NCI-H146 treated with DMSO at 0.1 percent for 48 hours (cell line): ENCODE measurements around the gene MRTFB.

ENCODE experiments used
- DNase-seq: peaks from one replicate; lab custom pipeline; 2025; ENCODE audit not compliant: unreplicated experiment; lab: John Stamatoyannopoulos, UW

The MRTFB gene

DNA sequence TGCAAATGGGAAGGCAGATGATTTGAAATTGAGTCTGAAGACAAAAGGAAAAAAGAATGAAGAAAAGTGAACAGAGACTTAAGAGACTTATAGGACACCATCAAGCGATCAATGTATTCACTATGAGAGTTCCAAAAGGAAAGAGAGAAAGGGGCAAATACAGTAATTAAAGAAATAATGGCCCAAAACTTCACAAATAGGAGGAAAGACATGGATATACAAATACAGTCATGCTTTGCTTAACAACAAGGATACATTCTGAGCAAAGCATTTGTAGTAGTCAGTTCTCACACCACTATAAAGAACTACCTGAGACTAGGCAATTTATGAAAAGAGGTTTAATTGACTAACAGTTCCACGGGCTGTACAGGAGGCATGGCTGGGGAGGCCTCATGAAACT lies 152.5 kb downstream of the MRTFB start:
- DNase-seq, result no peak

DNA sequence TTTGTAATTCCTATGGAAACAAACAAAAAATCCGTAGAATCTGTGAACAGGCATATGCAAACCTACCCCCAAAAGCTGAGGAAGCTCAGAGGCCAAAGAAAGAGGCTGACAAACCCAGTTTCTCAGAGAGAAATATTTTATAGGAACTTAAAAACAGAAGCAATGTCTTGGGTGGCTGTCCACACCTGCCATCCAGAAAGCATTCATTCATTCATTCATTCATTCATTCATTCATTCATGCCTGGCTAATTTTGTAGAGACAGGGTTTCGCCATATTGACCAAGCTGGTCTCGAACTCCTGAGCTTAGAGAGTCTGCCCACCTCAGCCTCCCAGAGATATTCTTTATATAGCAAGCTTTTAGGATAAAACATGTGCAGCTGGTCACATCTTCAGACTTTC lies 154.3 kb downstream of the MRTFB start:
- DNase-seq, result no peak

DNA sequence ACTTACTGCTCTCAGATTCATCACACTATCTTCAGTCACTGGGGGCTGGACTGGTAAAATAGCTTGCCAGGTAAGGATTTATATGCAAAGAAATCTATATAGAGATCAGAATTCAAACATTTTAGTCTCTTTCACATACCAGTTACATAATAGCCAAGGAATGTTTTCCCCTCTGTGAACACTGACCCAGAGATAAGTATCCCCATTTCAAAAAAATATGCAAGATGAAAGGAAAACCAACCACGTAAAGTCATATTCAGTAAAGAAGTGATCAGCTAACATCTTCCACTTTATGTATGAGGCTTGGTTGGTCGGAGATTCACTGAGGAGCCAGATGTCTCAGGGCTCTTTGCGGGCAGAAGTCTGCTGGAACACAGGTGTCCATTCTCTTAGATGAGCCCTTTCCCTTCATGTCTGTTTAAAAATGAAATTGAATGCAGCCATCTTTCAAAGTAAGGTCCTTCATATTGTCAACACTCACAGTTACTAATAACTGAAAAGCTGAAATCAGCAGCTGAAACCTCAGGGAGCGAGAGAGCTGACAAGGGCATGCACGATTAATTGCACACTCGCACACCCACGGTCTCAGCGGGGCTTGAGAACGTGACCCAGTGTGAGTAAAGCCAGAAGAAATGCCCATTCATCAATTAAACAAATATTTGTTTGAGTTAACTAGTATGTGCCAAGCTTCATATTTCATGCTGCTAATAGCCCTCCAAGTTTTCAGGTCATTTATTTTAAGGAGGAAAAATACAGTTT lies 161.2 kb downstream of the MRTFB start:
- DNase-seq, result peak; percentile 90

DNA sequence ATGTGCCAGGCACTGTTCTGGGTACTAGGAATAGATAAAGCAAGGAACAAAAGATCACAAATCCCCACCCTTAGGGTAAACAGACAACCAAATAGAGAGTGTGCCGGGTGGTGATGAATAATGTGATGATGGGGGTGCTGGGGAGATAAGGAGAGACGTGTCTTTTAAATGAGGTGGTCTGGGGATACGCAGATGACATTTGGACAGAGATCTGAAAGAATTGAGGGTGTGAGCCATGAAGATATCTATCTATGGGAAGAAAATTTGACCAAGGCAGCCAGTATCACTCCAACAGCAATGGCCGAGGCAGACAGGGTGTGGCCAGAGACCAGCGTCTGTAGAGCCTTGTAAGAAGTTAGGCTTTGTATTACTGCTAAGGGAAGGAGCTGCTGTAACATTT lies 165.3 kb downstream of the MRTFB start:
- no peak for DNase-seq

DNA sequence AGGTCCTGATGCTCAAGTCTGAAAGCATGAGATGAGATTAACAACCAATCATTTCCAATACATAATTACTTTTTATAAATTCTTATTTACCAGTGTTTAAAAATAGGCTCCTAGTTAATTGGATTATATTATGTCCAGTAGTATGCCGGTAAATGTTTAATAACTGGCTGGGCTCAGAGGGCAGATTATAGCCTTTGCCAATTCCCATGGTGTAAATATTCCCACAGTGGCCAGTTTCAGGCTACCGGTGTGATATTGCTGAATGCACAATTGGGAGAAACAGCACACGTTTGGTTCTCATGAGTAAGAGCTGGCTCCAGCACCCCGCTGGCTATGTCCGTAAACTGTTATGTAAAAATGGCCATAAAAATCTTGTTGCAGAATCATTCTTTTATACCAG lies 167.6 kb downstream of the MRTFB start:
- DNase-seq, result no peak

DNA sequence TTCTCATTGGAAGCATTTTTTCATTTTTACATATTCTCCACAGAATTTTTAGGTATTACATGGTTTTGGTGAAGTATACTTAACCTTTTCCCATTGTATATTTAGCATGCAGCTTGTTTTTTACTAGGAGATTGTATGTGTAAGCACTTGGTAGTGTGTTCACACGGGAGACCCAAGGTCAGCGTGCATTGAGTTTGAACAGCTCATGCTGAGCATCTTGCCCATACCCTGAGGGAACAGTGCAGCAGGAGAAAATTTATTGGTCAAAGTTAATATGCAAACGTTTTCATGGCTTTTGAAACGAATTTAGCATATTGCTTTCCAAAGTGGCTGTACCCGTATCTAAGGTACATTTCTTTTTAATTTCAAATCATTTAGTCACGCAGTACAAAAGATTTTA lies 168.7 kb downstream of the MRTFB start:
- DNase-seq, result no peak

DNA sequence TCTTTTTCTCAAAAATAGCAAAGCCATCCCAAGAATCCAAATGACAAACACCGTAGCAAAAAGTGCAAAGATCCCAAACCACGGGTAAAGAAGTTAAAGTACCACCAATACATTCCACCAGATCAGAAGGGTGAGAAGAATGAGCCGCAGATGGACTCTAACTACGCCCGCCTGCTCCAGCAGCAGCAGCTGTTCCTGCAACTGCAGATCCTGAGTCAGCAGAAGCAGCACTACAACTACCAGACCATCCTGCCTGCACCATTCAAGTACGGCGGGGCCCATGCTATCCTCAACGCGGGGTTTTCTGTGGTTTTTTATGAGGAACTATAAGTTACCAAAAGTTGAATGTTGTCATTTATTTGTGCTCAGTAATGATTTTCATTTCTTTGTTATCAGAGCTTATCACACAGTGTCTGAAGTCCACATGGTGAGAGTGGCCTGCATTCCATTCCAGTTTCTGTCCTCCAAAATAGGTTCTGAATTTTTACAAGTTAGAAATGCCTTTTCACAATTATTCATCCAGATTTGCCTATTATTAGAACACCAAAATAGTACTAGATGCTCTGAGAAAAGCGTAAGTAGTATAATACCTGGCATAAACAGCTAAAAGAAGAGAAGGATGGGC lies 169.2 kb downstream of the MRTFB start:
- no peak for DNase-seq

DNA sequence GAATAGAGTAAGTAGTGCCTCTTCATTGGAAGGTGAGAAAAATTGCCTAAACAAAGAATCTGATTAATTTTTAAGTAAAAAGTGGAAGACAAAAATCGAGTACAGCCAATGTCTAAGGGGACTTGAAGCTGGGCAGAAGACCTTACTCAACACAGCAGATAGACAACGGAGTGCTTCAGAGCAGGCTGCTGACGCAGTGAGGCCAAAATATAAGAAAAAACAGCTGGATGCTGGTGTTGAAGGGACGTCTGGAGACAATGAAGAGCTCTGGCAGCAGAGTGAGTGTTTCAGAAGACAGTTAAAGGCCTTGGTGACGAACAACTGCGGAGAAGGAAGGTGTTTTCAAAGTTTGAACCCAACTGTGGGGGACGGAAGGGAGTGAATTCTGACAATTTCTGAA lies 169.8 kb downstream of the MRTFB start:
- no peak for DNase-seq

DNA sequence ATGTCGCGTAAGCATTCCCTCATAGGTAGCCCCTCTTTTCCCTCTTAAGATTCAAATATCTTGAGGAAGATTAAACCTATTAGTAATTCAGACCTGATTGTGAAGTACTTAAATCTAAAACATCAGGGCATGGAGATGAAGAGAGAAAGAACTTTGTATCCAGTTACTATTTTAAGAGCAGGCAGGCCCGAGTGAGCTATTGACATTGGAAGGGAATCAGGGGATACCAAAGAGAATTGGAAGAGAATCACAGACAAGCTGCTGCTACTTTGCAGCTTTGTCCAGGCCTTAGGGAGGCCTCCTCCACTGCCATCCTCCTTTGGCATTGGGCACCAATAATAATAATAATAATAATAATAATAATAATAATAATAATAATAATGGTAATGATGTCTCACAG lies 170.5 kb downstream of the MRTFB start:
- no peak for DNase-seq

DNA sequence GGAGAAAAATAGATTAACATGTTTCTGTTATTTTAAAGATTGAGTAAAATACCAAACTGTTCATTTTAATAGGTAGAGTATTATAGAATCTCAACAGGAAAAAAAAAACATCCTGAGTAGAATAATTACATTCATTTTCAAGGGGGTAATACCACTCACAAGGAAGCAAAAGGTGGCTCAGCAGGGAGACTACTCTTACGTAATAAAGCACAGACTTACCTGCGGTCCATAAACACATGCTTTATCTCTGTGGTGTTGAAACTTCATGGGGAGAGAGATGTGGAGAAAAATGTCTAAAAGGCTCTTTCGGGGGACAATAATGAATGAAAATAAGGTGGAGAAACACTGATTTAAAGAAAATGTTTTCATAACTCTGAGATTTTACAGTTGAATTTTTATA lies 171.7 kb downstream of the MRTFB start:
- no peak for DNase-seq

DNA sequence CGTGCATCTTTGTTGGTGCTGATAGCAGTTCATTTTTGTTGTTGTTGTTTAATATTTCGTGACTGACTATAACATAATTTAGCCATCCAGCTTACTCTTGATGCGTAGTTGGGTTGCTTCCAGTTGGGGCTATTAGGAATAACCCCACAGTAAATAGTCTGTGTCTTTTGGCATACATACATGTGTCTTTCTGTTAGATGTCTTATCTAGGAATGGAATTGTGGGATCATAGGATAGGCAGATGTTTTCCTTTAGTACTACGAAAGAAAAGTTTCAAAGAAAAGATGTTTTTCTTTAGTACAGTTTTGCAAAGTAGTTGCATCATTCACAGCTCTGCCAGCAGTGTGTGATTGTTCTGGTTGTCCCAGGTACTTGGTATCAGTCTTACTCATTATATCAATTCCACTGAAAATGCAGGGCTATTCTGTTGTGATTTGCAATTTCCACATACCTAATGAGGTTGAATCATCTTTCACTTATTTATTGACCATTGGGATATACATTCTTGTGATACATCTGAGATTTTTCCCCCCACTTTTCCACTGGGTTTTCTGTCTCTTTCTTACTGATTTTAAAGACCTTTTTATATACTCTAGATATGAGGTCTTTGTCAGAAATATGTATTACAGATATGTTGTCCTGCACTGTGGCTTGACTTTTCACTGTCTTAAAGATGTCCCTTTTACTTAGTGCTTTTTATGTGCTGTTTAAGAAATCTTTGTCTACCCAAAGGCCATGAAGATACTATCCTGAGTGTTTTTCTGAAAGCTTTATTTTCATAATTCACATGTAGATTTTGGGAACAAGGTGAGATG lies 173.3 kb downstream of the MRTFB start:
- DNase-seq, result no peak

DNA sequence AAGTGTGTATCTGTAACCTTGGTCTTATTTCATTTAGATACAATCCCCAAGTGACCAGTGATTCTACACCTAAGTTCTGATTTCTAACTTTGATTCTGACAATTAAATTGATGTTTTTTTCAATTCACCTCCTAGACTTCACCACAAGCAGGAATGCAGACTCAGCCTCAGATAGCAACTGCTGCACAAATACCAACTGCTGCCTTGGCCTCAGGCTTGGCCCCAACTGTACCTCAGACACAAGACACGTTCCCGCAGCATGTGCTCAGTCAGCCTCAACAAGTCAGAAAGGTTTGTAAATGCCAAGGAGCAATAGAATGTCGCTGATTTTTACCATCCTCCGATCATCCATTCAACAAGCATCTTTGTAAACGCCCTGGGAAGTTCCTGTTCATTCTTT lies 177.7 kb downstream of the MRTFB start:
- DNase-seq, result no peak

DNA sequence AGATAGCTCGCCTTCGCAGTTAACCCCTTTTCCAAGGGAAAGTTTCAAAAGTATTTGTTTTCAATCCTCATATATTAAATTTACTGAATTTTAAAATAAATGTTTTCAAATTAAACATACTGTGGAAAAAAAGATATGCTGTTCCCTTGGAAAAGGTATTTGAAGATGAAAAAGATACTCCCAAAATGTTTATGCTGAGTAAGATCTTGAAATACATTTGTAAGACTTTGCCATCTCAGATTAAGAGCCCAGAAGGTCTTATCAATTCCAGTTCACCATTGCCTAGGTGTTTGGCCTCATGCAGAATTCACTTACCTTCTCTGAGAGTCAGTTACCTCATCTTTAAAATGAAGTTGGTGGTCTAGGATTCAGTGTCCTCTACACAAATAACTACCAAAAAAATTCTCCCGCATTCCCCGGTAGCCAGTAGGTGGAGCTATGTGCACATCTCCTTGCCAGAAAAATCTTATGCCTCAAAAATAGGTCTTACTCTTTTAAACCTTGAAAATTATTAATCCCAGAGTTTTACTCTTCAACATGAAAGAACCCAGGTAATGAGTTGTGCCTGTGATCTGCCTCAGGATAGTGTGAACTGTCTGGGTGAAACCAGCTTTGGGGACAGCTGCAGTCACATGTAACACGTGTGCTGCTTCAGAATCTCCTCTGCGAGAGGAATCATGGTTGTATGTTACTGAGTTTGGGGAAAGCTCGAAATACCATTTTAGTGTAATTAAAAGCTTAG lies 178.3 kb downstream of the MRTFB start:
- DNase-seq, result peak; percentile 35

DNA sequence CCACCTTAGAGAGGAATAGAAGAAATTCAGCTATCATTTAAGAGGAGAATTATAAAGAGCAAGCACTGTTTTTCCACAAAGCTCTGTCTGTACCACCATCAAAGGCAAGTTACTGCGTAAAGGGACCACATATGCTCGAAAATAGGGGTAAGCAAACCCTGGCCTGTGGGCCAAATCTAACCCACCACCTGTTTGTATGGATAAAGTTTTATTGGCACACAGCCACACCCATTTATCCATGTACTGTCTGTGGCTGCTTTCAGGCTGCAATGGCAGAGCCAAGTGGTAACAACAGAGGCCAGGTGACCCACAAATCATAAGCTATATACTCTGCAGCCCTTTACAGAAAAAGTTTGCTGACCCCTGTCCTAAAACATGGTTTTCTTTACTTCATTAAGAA lies 180.3 kb downstream of the MRTFB start:
- no peak for DNase-seq

DNA sequence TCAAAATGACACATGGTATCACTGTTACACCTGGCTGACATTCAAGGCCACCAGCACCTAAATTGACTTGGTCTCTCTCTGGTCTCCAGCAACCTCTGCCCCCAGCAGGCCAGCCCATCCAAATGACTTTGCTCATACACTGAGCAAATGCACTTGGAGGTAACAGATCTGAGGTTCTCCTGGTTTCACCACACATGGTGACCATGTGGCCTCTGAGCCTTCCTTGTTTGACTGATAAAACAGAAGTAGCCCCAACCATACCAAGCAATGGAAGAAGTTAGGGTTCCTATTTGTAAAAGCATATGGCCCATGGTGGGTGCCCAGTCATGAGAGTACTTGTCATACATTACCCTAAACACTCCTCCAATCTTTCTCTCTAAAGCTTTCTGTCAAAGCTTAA lies 181.7 kb downstream of the MRTFB start:
- DNase-seq, result no peak

DNA sequence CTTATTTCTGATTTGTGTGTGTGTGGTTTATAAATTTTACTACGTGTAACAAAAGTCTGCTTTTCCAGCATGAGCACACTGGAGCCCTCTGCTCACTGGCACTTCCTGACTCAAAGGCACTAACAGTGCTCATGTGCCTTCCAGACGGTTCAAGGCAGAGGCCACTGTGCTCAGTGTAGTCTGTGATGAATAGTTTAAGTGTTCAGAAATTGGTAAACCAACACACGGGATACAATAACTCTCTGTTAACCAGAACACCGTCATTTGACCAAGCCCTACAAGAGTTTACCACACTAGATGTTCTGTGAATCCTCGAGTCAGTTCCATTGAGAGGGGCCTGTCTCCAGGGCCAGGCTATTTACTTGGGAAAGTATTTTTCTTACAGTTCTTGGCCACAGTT lies 191.9 kb downstream of the MRTFB start:
- DNase-seq, result no peak

DNA sequence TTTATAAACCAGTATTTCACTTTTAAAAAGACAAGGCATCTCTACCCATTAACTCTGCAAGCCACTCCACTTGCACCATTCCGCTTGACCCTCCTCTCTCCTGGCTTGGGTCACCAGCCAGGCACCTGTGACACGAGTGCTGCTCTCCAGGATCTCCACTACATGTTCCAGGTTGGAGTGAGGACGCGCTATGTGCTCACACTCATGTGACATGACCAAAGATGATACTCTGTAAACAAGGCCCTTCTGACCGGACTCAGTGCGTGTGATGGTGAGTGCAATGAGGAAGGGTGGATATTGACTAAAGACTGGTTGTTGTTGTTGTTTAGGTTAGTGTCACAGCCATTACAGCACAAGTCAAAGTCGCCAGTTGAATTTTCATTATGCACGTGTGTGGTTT lies 192.7 kb downstream of the MRTFB start:
- no peak for DNase-seq

DNA sequence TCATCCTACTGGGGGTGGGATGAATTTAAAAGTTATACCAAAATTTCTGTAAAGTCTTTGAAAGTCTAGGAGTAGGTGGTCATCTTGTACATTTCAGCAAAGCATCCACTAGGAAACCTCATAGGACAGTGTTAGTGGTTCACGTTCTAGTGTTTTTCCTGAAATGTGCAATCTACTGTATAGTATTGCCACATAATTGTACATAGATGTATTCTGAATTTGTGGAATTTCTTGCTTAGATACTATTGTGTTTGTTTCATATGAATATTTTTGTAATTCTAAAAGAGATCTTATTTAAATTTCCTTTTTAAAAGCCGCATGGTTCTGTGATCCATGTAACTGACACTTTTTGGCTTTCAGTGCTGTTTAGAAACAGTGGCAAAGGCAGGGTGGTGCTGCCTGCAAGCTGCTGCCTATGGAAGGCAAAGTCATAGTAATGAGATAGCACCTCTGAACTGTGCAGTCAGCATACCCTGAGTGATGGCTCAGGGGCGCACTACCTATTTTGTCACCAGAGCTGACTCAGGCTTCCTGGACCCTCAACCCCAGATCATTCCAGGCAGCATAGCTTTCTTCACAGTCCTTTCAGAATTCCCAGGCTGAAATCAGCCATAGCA lies 193.3 kb downstream of the MRTFB start:
- no peak for DNase-seq

DNA sequence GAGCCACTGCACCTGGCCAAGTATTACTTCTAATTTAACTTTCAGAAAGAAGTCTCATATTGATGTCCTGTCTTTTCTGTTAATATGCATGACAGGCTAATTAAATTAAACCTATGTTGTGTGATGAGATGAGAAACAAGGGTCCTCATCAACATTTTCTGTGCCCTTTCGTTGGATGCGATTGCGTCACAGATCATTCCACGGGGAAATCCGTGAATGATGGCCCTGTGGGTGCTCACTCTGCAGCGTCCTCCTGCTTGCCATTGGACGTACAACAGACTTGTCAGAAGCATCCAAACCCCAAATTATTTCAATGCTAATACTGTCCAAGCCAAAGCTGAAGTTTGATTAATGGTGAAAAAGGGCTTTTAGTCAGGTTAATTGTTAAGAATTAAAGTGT lies 197.0 kb downstream of the MRTFB start:
- DNase-seq, result no peak

DNA sequence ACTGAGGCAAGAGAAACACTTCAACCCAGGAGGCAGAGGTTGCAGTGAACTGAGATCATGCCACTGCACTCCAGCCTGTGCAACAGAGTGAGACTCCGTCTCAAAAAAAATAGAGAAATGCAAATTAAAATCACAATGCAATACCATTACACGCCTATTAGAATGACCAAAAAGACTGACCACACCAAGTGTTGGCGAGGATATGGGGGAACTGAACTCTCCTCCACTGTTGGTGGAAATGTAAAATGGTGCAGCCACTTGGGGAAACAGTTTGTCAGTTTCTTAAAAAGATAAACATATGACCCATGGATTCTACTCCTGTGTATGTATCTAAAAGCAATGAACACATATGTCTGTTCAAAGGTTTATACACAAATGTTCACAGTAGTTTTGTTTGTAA lies 204.8 kb downstream of the MRTFB start:
- DNase-seq, result no peak

DNA sequence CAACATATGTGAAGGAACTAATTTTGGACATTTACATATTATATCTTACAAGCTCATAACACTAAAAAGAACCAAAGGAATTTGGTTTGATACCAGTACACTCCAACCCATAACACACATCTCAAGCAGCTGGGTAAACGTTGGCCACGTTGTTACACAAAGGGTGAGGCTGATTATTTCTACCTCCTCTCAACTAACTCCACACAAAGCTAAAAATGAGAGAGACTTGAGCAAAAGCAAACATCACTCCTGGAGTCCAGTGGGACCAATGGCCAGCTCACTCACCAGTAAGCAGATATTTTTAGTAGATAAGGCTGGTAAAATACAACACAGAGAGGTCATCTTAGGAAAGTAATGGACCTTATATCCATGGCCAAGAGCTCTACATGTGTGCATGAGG lies 207.6 kb downstream of the MRTFB start:
- peak; percentile 84 for DNase-seq
